HG02852 (cell line): ENCODE results near the gene BARX2.

Experiments
- ATAC-seq: cut with Tn5 transposase; IDR thresholded peaks from one replicate; pipeline ENCODE4 v1.9.1; 2021; ENCODE audit warnings: mild to moderate bottlenecking, moderate library complexity; ENCODE audit not compliant: unreplicated experiment

BARX2 gene

GRCh38 chr11:129493746-129494145 is 118.1 kb downstream of the BARX2 start:
- ATAC-seq: no peak
